Measurements from ENCODE around the gene CPNE7. TPM values are rescaled to one million over a fixed set of nuclear protein-coding genes. Genes with fewer than 3 reads are reported as not detected.

CPNE7 gene
- total and polyA plus RNA-seq, 10 of the 15 experiments (the other 5 are each of a cell fraction or from before 2014, with no cell fraction given) = 0.29 to 46.9 (median 17.5) TPM

DNA sequence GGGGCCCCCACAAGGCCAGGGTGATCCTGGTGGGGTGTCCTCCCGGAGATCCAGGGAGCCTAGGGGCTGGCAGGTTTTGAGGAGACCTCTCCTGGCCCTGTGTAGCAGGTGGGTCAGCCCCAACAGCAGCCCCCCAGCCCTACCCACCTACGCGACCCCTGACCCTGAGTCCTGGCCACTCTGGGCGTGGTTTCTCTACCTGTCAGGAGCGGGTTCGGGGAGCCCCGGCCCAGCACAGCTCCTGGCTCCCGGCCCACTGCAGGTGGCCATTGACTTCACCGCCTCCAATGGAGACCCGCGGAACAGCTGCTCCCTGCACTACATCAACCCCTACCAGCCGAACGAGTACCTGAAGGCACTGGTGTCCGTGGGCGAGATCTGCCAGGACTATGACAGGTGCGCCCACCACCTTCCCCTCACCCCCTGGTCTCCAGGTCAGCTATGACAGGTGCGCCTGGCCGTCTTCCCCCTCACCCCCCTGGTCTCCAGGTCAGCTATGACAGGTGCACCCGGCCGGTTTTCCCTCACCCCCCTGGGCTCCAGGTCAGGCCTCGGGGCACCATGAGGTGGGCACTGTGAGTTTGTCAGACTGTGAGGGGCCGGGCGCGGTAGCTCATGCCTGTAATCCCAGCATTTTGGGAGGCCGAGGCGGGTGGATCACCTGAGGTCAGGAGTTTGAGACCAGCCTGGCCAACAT is 13.0 kb downstream of the CPNE7 start:
- ATAC-seq (no peak), FAIRE-seq (no peak), DNase-seq (ENCODE audit: low read depth, low spot score) (no peak)
- intact Hi-C loops (cut with micrococcal nuclease; ENCODE audit: unreplicated experiment) = no loop called here
- Histone ChIP-seq H3K4me3 (no peak overlapping the region), H3K9me3 (replicated peaks; ENCODE audit: control insufficient read depth, insufficient read depth, low read length) (no peaks in the 10 kb centered on the region), H3K27ac (ENCODE audit: control insufficient read depth, insufficient read depth) (no peak overlapping the region), H3K4me1 (ENCODE audit: control insufficient read depth, insufficient read depth, low read length) (no peaks in the 10 kb centered on the region), H3K36me3 (ENCODE audit: control insufficient read depth in 2 of 2, insufficient read depth in 2 of 2, low read length in 1 of 2) (no peaks in the 10 kb centered on the region), H3K9ac (ENCODE audit: control insufficient read depth, insufficient read depth, low read length) (no peak overlapping the region), H3K4me2 (ENCODE audit: control insufficient read depth, insufficient read depth) (no peak overlapping the region), H3K27me3 (replicated peaks in 1 of 2; ENCODE audit: control insufficient read depth in 2 of 2, insufficient read depth in 2 of 2, low read length in 1 of 2) (no peaks in the 10 kb centered on the region), H3K79me2 (ENCODE audit: control insufficient read depth, insufficient read depth, low read length) (no peaks in the 10 kb centered on the region), H4K20me1 (ENCODE audit: control insufficient read depth, insufficient read depth) (no peaks in the 10 kb centered on the region), H2AFZ (ENCODE audit: control insufficient read depth, low read depth, low read length) (no peak overlapping the region)
- ChIA-PET CTCF (no interaction called here), RAD21 (ENCODE audit: unreplicated experiment) (no interaction called here), SMC1A (ENCODE audit: uncharacterized antibody, unreplicated experiment) (no interaction called here), POLR2A (no interaction called here)
- no TSS peak for BruUV-seq (replicated peaks)
- no peak for TF ChIP-seq E4F1 (IDR thresholded peaks at IDR 0.05; ENCODE audit: borderline replicate concordance, partially characterized antibody)
- TF ChIP-seq EGR1 (IDR thresholded peaks at IDR 0.05; ENCODE audit: borderline replicate concordance in 1 of 2, low read depth in 2 of 2, low read length in 2 of 2) = no peak
- no peak for TF ChIP-seq ZZZ3 (IDR thresholded peaks at IDR 0.05; ENCODE audit: control insufficient read depth, insufficient read length, low read depth)
- no peak for TF ChIP-seq NFXL1 (IDR thresholded peaks at IDR 0.05; ENCODE audit: borderline replicate concordance)
- no peak for TF ChIP-seq RAD51 (IDR thresholded peaks at IDR 0.05)
- no peak for TF ChIP-seq HDGF (IDR thresholded peaks at IDR 0.05)
- no peak for TF ChIP-seq ZBED1 (IDR thresholded peaks at IDR 0.05; ENCODE audit: borderline replicate concordance)
- no peak for TF ChIP-seq STAT1 (conservative IDR thresholded peaks at IDR 0.05)
- no peak for TF ChIP-seq BMI1 (IDR thresholded peaks at IDR 0.05; ENCODE audit: borderline replicate concordance)
- no peak for TF ChIP-seq ZNF207 (IDR thresholded peaks at IDR 0.05; ENCODE audit: borderline replicate concordance)
- no peak for TF ChIP-seq STAT3 (IDR thresholded peaks at IDR 0.05; ENCODE audit: low read depth, low read length)
- in situ Hi-C loops (cut with MboI) = no loop called here
- 88% methylated on average over 25 of the region's 26 CpGs for WGBS (ENCODE audit: insufficient coverage, insufficient replicate concordance, low lambda C conversion rate, missing lambda C conversion rate)

Measured in GM12878 (cell line).